Astrocyte (in vitro differentiated cells and primary cell): ENCODE measurements around the gene RNPEP. TPM values are rescaled to one million over a fixed set of nuclear protein-coding genes. Genes with fewer than 3 reads are reported as not detected.

ENCODE experiments used
- DNase-seq: peaks from one replicate; pipeline ENCODE4 v3.0.0-alpha.2; 2010; ENCODE audit warnings: low read depth
- FAIRE-seq: peaks from 2 replicates; lab custom pipeline; 2011; peaks lifted over from hg19 to GRCh38; lab: Jason Lieb, UNC
- H2AFZ ChIP-seq: 2 replicates; pipeline ENCODE4 v1.6.0; 2012; ENCODE audit warnings: low read depth, low read length, inconsistent platforms
- H3K27ac ChIP-seq: 2 replicates; pipeline ENCODE4 v1.5.1; 2011; ENCODE audit warnings: low read depth, low read length, inconsistent platforms
- H3K27me3 ChIP-seq: 2 replicates; pipeline ENCODE4 v1.6.0; 2011; ENCODE audit warnings: low read length, inconsistent platforms; ENCODE audit not compliant: insufficient read depth
- H3K36me3 ChIP-seq: 2 replicates; pipeline ENCODE4 v1.5.1; 2011; ENCODE audit warnings: low read length, inconsistent platforms; ENCODE audit not compliant: insufficient read depth
- H3K4me1 ChIP-seq: 2 replicates; pipeline ENCODE4 v1.5.1; 2011; ENCODE audit warnings: low read length, inconsistent platforms; ENCODE audit not compliant: insufficient read depth
- H3K4me2 ChIP-seq: 2 replicates; pipeline ENCODE4 v1.6.0; 2012; ENCODE audit warnings: low read length, inconsistent platforms
- H3K4me3 ChIP-seq: 2 replicates; pipeline ENCODE4 v1.5.1; 2011; ENCODE audit warnings: low read depth, mild to moderate bottlenecking, low read length, inconsistent platforms; ENCODE audit not compliant: insufficient read depth
- H3K79me2 ChIP-seq: 2 replicates; pipeline ENCODE4 v1.6.0; 2012; ENCODE audit warnings: mild to moderate bottlenecking, low read length, inconsistent platforms; ENCODE audit not compliant: insufficient read depth
- H3K9ac ChIP-seq: 2 replicates; pipeline ENCODE4 v1.6.0; 2012; ENCODE audit warnings: mild to moderate bottlenecking, low read length, inconsistent platforms
- H3K9me3 ChIP-seq: 2 replicates; pipeline ENCODE4 v1.5.1; 2012; ENCODE audit warnings: low read depth, mild to moderate bottlenecking, low read length, inconsistent platforms; ENCODE audit not compliant: insufficient read depth
- H4K20me1 ChIP-seq: 2 replicates; pipeline ENCODE4 v1.6.0; 2012; ENCODE audit warnings: low read length, inconsistent platforms; ENCODE audit not compliant: insufficient read depth
- H3K27ac Mint-ChIP-seq: one replicate; pipeline ENCODE4 v1.8.0; 2021; ENCODE audit warnings: mild to moderate bottlenecking, mixed read lengths; ENCODE audit not compliant: unreplicated experiment
- H3K27me3 Mint-ChIP-seq: one replicate; pipeline ENCODE4 v1.8.0; 2021; ENCODE audit warnings: low read depth, mixed read lengths; ENCODE audit not compliant: unreplicated experiment
- H3K36me3 Mint-ChIP-seq: one replicate; pipeline ENCODE4 v1.8.0; 2021; ENCODE audit warnings: low read depth, mixed read lengths; ENCODE audit not compliant: unreplicated experiment
- H3K4me1 Mint-ChIP-seq: one replicate; pipeline ENCODE4 v1.8.0; 2021; ENCODE audit warnings: low read depth, mixed read lengths; ENCODE audit not compliant: unreplicated experiment
- H3K4me3 Mint-ChIP-seq: one replicate; pipeline ENCODE4 v1.8.0; 2021; ENCODE audit warnings: mild to moderate bottlenecking, moderate library complexity, mixed read lengths; ENCODE audit not compliant: unreplicated experiment
- H3K9me3 Mint-ChIP-seq: one replicate; pipeline ENCODE4 v1.8.0; 2021; ENCODE audit warnings: mild to moderate bottlenecking, mixed read lengths; ENCODE audit not compliant: unreplicated experiment
- CTCF ChIP-seq: IDR thresholded peaks from 2 replicates; pipeline ENCODE4 v1.5.1; 2011; ENCODE audit warnings: low read depth, mild to moderate bottlenecking, inconsistent platforms, low read length, moderate library complexity; ENCODE audit not compliant: insufficient read depth
- EZH2 ChIP-seq: IDR thresholded peaks from 2 replicates; pipeline ENCODE4 v1.6.1; 2012; ENCODE audit warnings: mild to moderate bottlenecking, low read length, inconsistent platforms; ENCODE audit not compliant: insufficient read depth
- total RNA-seq: library from RNA; stranded (reverse); gene quantifications from 2 replicates; pipeline ENCODE4 v1.2.1, GENCODE V29; 2021

RNPEP gene
- total RNA-seq, 1 donor from 2014 or later, result 68.9 TPM

GRCh38 chr1:202009326-202010179 is 27.1 kb downstream of the RNPEP start:
- Histone ChIP-seq H3K27me3 (no peaks in the 10 kb centered on the region), H4K20me1 (peaks cover 17% of the 10 kb centered on the region), H3K27ac (no peak overlapping the region), H3K4me3 (no peak overlapping the region), H3K36me3 (peaks cover 9% of the 10 kb centered on the region), H3K4me2 (no peak overlapping the region), H3K9me3 (no peaks in the 10 kb centered on the region), H3K4me1 (no peaks in the 10 kb centered on the region), H2AFZ (no peak overlapping the region), H3K9ac (no peak overlapping the region), H3K79me2 (no peaks in the 10 kb centered on the region)
- peaks cover 3% of the 10 kb centered on the region for H3K27me3 Mint-ChIP-seq
- FAIRE-seq (no peak), DNase-seq (peak; percentile 36)
- H3K9me3 Mint-ChIP-seq, result no peaks in the 10 kb centered on the region
- TF ChIP-seq CTCF (peak; percentile 95), EZH2 (no peak)
- H3K27ac Mint-ChIP-seq, result peak overlapping the region; percentile 41
- peaks cover 4% of the 10 kb centered on the region for H3K36me3 Mint-ChIP-seq
- peak overlapping the region; percentile 50 for H3K4me3 Mint-ChIP-seq
- peaks cover 12% of the 10 kb centered on the region for H3K4me1 Mint-ChIP-seq

GRCh38 chr1:202010180-202011015 is 27.9 kb downstream of the RNPEP start, which contains the start of gene ELF3:
ELF3 (plus strand) TSS chr1:202010587; CDS start chr1:202011137, 550 bp downstream.
- Histone ChIP-seq H3K27ac (no peak within 1 kb of the TSS), H3K9me3 (no peaks in the 10 kb centered on the region), H4K20me1 (peaks cover 14% of the 10 kb centered on the region), H3K4me2 (no peak within 1 kb of the TSS), H2AFZ (no peak within 1 kb of the TSS), H3K4me1 (no peaks in the 10 kb centered on the region), H3K27me3 (no peaks in the 10 kb centered on the region), H3K4me3 (no peak within 1 kb of the TSS), H3K9ac (no peak within 1 kb of the TSS), H3K79me2 (no peaks in the 10 kb centered on the region), H3K36me3 (peaks cover 2% of the 10 kb centered on the region)
- no peak for DNase-seq
- peak within 1 kb of the TSS; percentile 54 for H3K4me3 Mint-ChIP-seq
- no peak for TF ChIP-seq CTCF
- TF ChIP-seq EZH2, result no peak
- no peaks in the 10 kb centered on the region for H3K9me3 Mint-ChIP-seq
- H3K27ac Mint-ChIP-seq, result peak within 1 kb of the TSS; percentile 41
- H3K36me3 Mint-ChIP-seq, result peaks cover 4% of the 10 kb centered on the region
- no peak for FAIRE-seq
- H3K27me3 Mint-ChIP-seq, result peaks cover 3% of the 10 kb centered on the region
- H3K4me1 Mint-ChIP-seq, result peaks cover 12% of the 10 kb centered on the region
